WTC11 (cell line): Measurements from ENCODE around the gene CCDC8. TPM values are rescaled to one million over a fixed set of nuclear protein-coding genes. Genes with fewer than 3 reads are reported as not detected.
A peak's percentile ranks its signal among the peaks of the same experiment; 100 is the strongest.
"Not testable (repeated sequence)": the region's sequence is repeated elsewhere in the genome, so short reads cannot be mapped to it uniquely, and the experiment has no call there.

Experiments used
- ATAC-seq: fragments of 200-7000 bp; cut with Tn5 transposase; 2 replicates; pipeline ENCODE4 v1.10.0; 2021; ENCODE audit warnings: mild to moderate bottlenecking, moderate library complexity
- CTCF ChIA-PET: fragments of 300-600 bp; sonication (Branson Sonifier 250); formaldehyde crosslinking; loops from one replicate; lab custom pipeline; 2021; ENCODE audit warnings: antibody characterized with exemption; lab: Charles Lee
- POLR2A ChIA-PET: fragments of 350-600 bp; sonication (Branson Sonifier 250); formaldehyde crosslinking; loops from one replicate; lab custom pipeline; 2021; ENCODE audit warnings: antibody characterized with exemption; lab: Charles Lee
- DNase-seq: peaks from one replicate; pipeline ENCODE4 v3.0.0; 2021; ENCODE audit warnings: low spot score
- H3K27ac Mint-ChIP-seq: 2 replicates; pipeline ENCODE4 v1.8.0; 2021; ENCODE audit warnings: mixed read lengths
- H3K27me3 Mint-ChIP-seq: 2 replicates; pipeline ENCODE4 v1.8.0; 2021; ENCODE audit warnings: low read depth, mild to moderate bottlenecking, moderate library complexity, mixed read lengths
- H3K36me3 Mint-ChIP-seq: 2 replicates; pipeline ENCODE4 v1.8.0; 2021; ENCODE audit warnings: mixed read lengths
- H3K4me1 Mint-ChIP-seq: 2 replicates; pipeline ENCODE4 v1.8.0; 2022; ENCODE audit warnings: mixed read lengths
- H3K4me3 Mint-ChIP-seq: 2 replicates; pipeline ENCODE4 v1.8.0; 2021; ENCODE audit warnings: mild to moderate bottlenecking, moderate library complexity, mixed read lengths
- H3K9me3 Mint-ChIP-seq: 2 replicates; pipeline ENCODE4 v1.8.0; 2021; ENCODE audit warnings: mixed read lengths
- AFF4 ChIP-seq: sonication (generic); formaldehyde crosslinking; IDR thresholded peaks from 2 replicates; pipeline ENCODE4 v1.8.1; 2023; ENCODE audit warnings: mild to moderate bottlenecking, missing genetic modification reagents, borderline replicate concordance
- ATF6 ChIP-seq: sonication (generic); formaldehyde crosslinking; IDR thresholded peaks from 2 replicates; pipeline ENCODE4 v1.8.1; 2023; ENCODE audit warnings: mild to moderate bottlenecking, missing genetic modification reagents
- CDX4 ChIP-seq: fragments of 250-450 bp; sonication (Bioruptor Pico); IDR thresholded peaks from 2 replicates; pipeline ENCODE4 v1.9.0; 2021; ENCODE audit warnings: moderate library complexity, mild to moderate bottlenecking, inconsistent platforms, borderline replicate concordance
- CTCF ChIP-seq: fragments of 200-600 bp; IDR thresholded peaks from 2 replicates; pipeline ENCODE4 v1.8.0; 2022; ENCODE audit warnings: antibody characterized with exemption
- ERG ChIP-seq: fragments of 250-450 bp; sonication (Bioruptor Pico); IDR thresholded peaks from 2 replicates; pipeline ENCODE4 v1.8.0; 2021; ENCODE audit warnings: mild to moderate bottlenecking
- ESRRA ChIP-seq: sonication (generic); formaldehyde crosslinking; IDR thresholded peaks from 2 replicates; pipeline ENCODE4 v1.8.1; 2022; ENCODE audit warnings: mild to moderate bottlenecking, missing genetic modification reagents, borderline replicate concordance
- FOXK1 ChIP-seq: sonication (generic); formaldehyde crosslinking; IDR thresholded peaks from 2 replicates; pipeline ENCODE4 v1.8.0; 2022; ENCODE audit warnings: mild to moderate bottlenecking, moderate library complexity, missing genetic modification reagents
- IRF2 ChIP-seq: sonication (generic); formaldehyde crosslinking; IDR thresholded peaks from 2 replicates; pipeline ENCODE4 v1.8.0; 2022; ENCODE audit warnings: low read depth, missing genetic modification reagents, borderline replicate concordance
- MAX ChIP-seq: sonication (generic); formaldehyde crosslinking; IDR thresholded peaks from 2 replicates; pipeline ENCODE4 v1.8.0; 2022; ENCODE audit warnings: mild to moderate bottlenecking, missing genetic modification reagents
- NFYB ChIP-seq: sonication (generic); formaldehyde crosslinking; conservative IDR thresholded peaks from 2 replicates; pipeline ENCODE4 v1.8.0; 2022; ENCODE audit warnings: low read depth, missing genetic modification reagents
- NR2C2 ChIP-seq: sonication (generic); formaldehyde crosslinking; IDR thresholded peaks from 2 replicates; pipeline ENCODE4 v1.8.0; 2022; ENCODE audit warnings: mild to moderate bottlenecking, missing genetic modification reagents
- RORB ChIP-seq: fragments of 250-450 bp; sonication (Bioruptor Pico); IDR thresholded peaks from 2 replicates; pipeline ENCODE4 v1.9.0; 2021; ENCODE audit warnings: mild to moderate bottlenecking
- SMAD3 ChIP-seq: sonication (generic); formaldehyde crosslinking; IDR thresholded peaks from 2 replicates; pipeline ENCODE4 v1.8.0; 2022; ENCODE audit warnings: missing genetic modification reagents, mild to moderate bottlenecking, borderline replicate concordance
- SOX15 ChIP-seq: fragments of 250-450 bp; sonication (Bioruptor Pico); IDR thresholded peaks from 2 replicates; pipeline ENCODE4 v1.9.0; 2021; ENCODE audit warnings: mild to moderate bottlenecking
- ZNF121 ChIP-seq: sonication (generic); formaldehyde crosslinking; IDR thresholded peaks from 2 replicates; pipeline ENCODE4 v1.8.0; 2023; ENCODE audit warnings: missing genetic modification reagents
- ZNF138 ChIP-seq: sonication (generic); formaldehyde crosslinking; conservative IDR thresholded peaks from 2 replicates; pipeline ENCODE4 v1.8.1; 2022; ENCODE audit warnings: mild to moderate bottlenecking, moderate library complexity, missing genetic modification reagents
- ZNF219 ChIP-seq: sonication (generic); formaldehyde crosslinking; IDR thresholded peaks from 2 replicates; pipeline ENCODE4 v1.8.0; 2023; ENCODE audit warnings: missing genetic modification reagents, mild to moderate bottlenecking, borderline replicate concordance
- ZNF263 ChIP-seq: sonication (generic); formaldehyde crosslinking; IDR thresholded peaks from 2 replicates; pipeline ENCODE4 v1.8.1; 2022; ENCODE audit warnings: low read depth, mild to moderate bottlenecking, moderate library complexity, missing genetic modification reagents
- ZNF317 ChIP-seq: sonication (generic); formaldehyde crosslinking; IDR thresholded peaks from 2 replicates; pipeline ENCODE4 v1.8.1; 2023; ENCODE audit warnings: low read depth, mild to moderate bottlenecking, moderate library complexity, missing genetic modification reagents, borderline replicate concordance
- ZNF671 ChIP-seq: fragments of 250-450 bp; sonication (Bioruptor Pico); IDR thresholded peaks from 2 replicates; pipeline ENCODE4 v1.8.0; 2021; ENCODE audit warnings: mild to moderate bottlenecking
- total RNA-seq: library from RNA; stranded (reverse); gene quantifications from 3 replicates; pipeline ENCODE4 v1.2.3, GENCODE V29; 2021

Gene CCDC8
- total RNA-seq, 1 experiment from 2014 or later, result 25.7 TPM

- no peak overlapping the region for H3K4me3 Mint-ChIP-seq
- DNase-seq (no peak), ATAC-seq (no peak)
- TF ChIP-seq MAX (no peak), ZNF671 (CRISPR knock-in tag) (no peak), CTCF (no peak), ZNF121 (CRISPR knock-in tag) (no peak), ZNF317 (CRISPR knock-in tag) (no peak), AFF4 (CRISPR knock-in tag) (no peak), FOXK1 (no peak), NFYB (CRISPR knock-in tag) (no peak), ZNF263 (no peak), NR2C2 (CRISPR knock-in tag) (no peak), ZNF138 (CRISPR knock-in tag) (no peak), SMAD3 (CRISPR knock-in tag) (no peak), ERG (CRISPR knock-in tag) (no peak), ZNF219 (CRISPR knock-in tag) (no peak), ESRRA (CRISPR knock-in tag) (no peak), RORB (CRISPR knock-in tag) (no peak), ATF6 (no peak), IRF2 (no peak), CDX4 (no peak), SOX15 (CRISPR knock-in tag) (no peak)
- no peaks in the 10 kb centered on the region for H3K27me3 Mint-ChIP-seq
- peaks cover 33% of the 10 kb centered on the region for H3K4me1 Mint-ChIP-seq
- ChIA-PET CTCF (no interaction called here), POLR2A (no interaction called here)
- H3K27ac Mint-ChIP-seq, result 0 out of 2 replicates have a peak overlapping the region, but pooled peaks have one; percentile 37
- peaks cover 54% of the 10 kb centered on the region for H3K36me3 Mint-ChIP-seq
- H3K9me3 Mint-ChIP-seq, result no peaks in the 10 kb centered on the region
These were observed 36.9 kb downstream of the CCDC8 start for GRCh38 chr19:46376241-46377153.

GRCh38 chr19:46375476-46376067 lies 37.8 kb downstream of the CCDC8 start:
- ATAC-seq, H3K9me3 Mint-ChIP-seq, H3K27me3 Mint-ChIP-seq, DNase-seq, POLR2A ChIA-PET, H3K4me3 Mint-ChIP-seq: not testable (repeated sequence)
- peaks cover 46% of the 10 kb centered on the region for H3K36me3 Mint-ChIP-seq
- CTCF ChIA-PET, result interaction anchor here (0.6 to 3.8 kb wide), 2 partner anchors 95 to 155 kb away, joined by 3 to 16 read pairs; no protein-coding TSS in a partner anchor
- peaks cover 39% of the 10 kb centered on the region for H3K4me1 Mint-ChIP-seq
- 0 out of 2 replicates have a peak overlapping the region, but pooled peaks have one; percentile 37 for H3K27ac Mint-ChIP-seq
